K562 (cell line): ENCODE measurements around the gene SLC2A14. TPM values are rescaled to one million over a fixed set of nuclear protein-coding genes. Genes with fewer than 3 reads are reported as not detected.

Experiments used
- CTBP1 ChIP-seq: fragments of 450-650 bp; IDR thresholded peaks from 2 replicates; pipeline ENCODE4 v1.6.1; 2016; ENCODE audit warnings: borderline replicate concordance
- FOXJ3 ChIP-seq: sonication (generic); formaldehyde crosslinking; IDR thresholded peaks from 2 replicates; pipeline ENCODE4 v1.4.0; 2020; ENCODE audit warnings: mild to moderate bottlenecking, missing genetic modification reagents
- GABPB2 ChIP-seq: fragments of 250-450 bp; sonication (Bioruptor Pico); conservative IDR thresholded peaks from 2 replicates; pipeline ENCODE4 v1.5.1; 2021; ENCODE audit warnings: mild to moderate bottlenecking
- MXD1 ChIP-seq: fragments of 250-450 bp; sonication (Bioruptor Pico); IDR thresholded peaks from 2 replicates; pipeline ENCODE4 v1.8.0; 2021; ENCODE audit warnings: borderline replicate concordance, mild to moderate bottlenecking, moderate library complexity; ENCODE audit not compliant: poor library complexity, severe bottlenecking
- NFATC3 ChIP-seq: fragments of 450-650 bp; IDR thresholded peaks from 2 replicates; pipeline ENCODE4 v1.6.1; 2017; ENCODE audit warnings: mild to moderate bottlenecking
- POLR2AphosphoS5 ChIP-seq: IDR thresholded peaks from 2 replicates; pipeline ENCODE4 v1.6.1; 2011; ENCODE audit warnings: mild to moderate bottlenecking, low read depth, low read length, moderate library complexity; ENCODE audit not compliant: control insufficient read depth, insufficient read depth
- REST ChIP-seq, 2 experiments: fragments of 450-650 bp; formaldehyde crosslinking in 1 of 2; IDR thresholded peaks; 2 replicates each; pipeline versions ENCODE4 v1.4.0 to v1.6.1; 2014 to 2020; ENCODE audit warnings: mild to moderate bottlenecking in 2 of 2, borderline replicate concordance in 1 of 2, low read depth in 1 of 2
- SAFB ChIP-seq: fragments of 200-400 bp; formaldehyde crosslinking; IDR thresholded peaks from 2 replicates; pipeline ENCODE4 v1.6.1; 2017; ENCODE audit warnings: low read depth, low read length, borderline replicate concordance
- SIN3A ChIP-seq, 2 experiments: fragments of 150-350 bp in 1 of 2; IDR thresholded peaks; 2 replicates each; pipeline ENCODE4 v1.6.1; 2011 to 2016; ENCODE audit warnings: borderline replicate concordance in 2 of 2, low read depth in 2 of 2, low read length in 2 of 2, mild to moderate bottlenecking in 2 of 2, moderate library complexity in 2 of 2; ENCODE audit not compliant: control insufficient read depth in 1 of 2
- TAF1 ChIP-seq: IDR thresholded peaks from 2 replicates; pipeline ENCODE4 v1.6.1; 2011; ENCODE audit warnings: mild to moderate bottlenecking, low read length, moderate library complexity; ENCODE audit not compliant: insufficient read depth, control insufficient read depth, severe bottlenecking; ENCODE audit errors: extremely low read depth
- ZNF644 ChIP-seq: fragments of 200-800 bp; sonication (Bioruptor generic); IDR thresholded peaks from 2 replicates; pipeline ENCODE4 v1.6.1; 2016; ENCODE audit warnings: low read depth, missing genetic modification characterization, missing compliant biosample characterization
- ZNF668 ChIP-seq: fragments of 250-450 bp; sonication (Bioruptor Pico); IDR thresholded peaks from 2 replicates; pipeline ENCODE4 v1.8.0; 2022; ENCODE audit warnings: mild to moderate bottlenecking, inconsistent platforms
- polyA plus RNA-seq, 8 experiments: library from polyadenylated mRNA; depleted of rRNA in 4 of 8; stranded (reverse) in 5 of 8; unstranded in 3 of 8; fragments of >200 nt; fragmentation: Nextera tagmentation in 2 of 8; fragmentation: Illumina TruSeq in 1 of 8; extraction: Ambion mirVana in 2 of 8; extraction: Trizol in 1 of 8; gene quantifications; 2 replicates each; pipeline versions ENCODE4 v1.2.1 to v1.2.3, GENCODE V29; 2011 to 2014; ENCODE audit warnings: inconsistent platforms in 1 of 8, missing spikeins in 1 of 8
- total RNA-seq, 7 experiments: library from RNA; depleted of rRNA in 6 of 7; stranded (reverse); fragments of >200 nt in 6 of 7; fragmentation: Illumina TruSeq in 2 of 7; extraction: Trizol in 2 of 7; gene quantifications; 2 replicates each; pipeline versions ENCODE4 v1.2.1 to v1.2.3, GENCODE V29; 2011 to 2021; ENCODE audit warnings: low replicate concordance in 1 of 7

SLC2A14 gene
- total and polyA plus RNA-seq, 9 of the 15 experiments (the other 6 are each of a cell fraction or from before 2014, with no cell fraction given) = 0.13 to 8.9 (median 4.8) TPM; not detected in 1

- no peak for TF ChIP-seq REST (IDR thresholded peaks at IDR 0.05; ENCODE audit: borderline replicate concordance)
- TF ChIP-seq REST (CRISPR knock-in tag; IDR thresholded peaks at IDR 0.05; ENCODE audit: low read depth) = no peak
- no peak for TF ChIP-seq CTBP1
- TF ChIP-seq SAFB = no peak
- no peak for TF ChIP-seq TAF1
- no peak for TF ChIP-seq POLR2AphosphoS5
- TF ChIP-seq NFATC3 = no peak
- no peak for TF ChIP-seq ZNF644 (tag)
- TF ChIP-seq FOXJ3 (CRISPR knock-in tag) = no peak
- TF ChIP-seq SIN3A (IDR thresholded peaks at IDR 0.05; ENCODE audit: borderline replicate concordance in 2 of 2, control insufficient read depth in 1 of 2, low read depth in 2 of 2, low read length in 2 of 2) = no peak
- TF ChIP-seq GABPB2 (CRISPR knock-in tag) = no peak
- no peak for TF ChIP-seq ZNF668
- TF ChIP-seq MXD1 = no peak
Measured at GRCh38 chr12:7872566-7873319, at the start of gene SLC2A14 (continued).
